Ishikawa (cell line): ENCODE measurements around the gene ZNF132.

Experiments used
- CEBPB ChIP-seq: IDR thresholded peaks from 2 replicates; pipeline ENCODE4 v1.6.1; 2012
- CREB1 ChIP-seq: IDR thresholded peaks from 2 replicates; pipeline ENCODE4 v1.6.1; 2012; ENCODE audit warnings: low read depth
- EGR1 ChIP-seq: IDR thresholded peaks from 2 replicates; pipeline ENCODE4 v1.6.1; 2012
- EP300 ChIP-seq: IDR thresholded peaks from 2 replicates; pipeline ENCODE4 v1.6.1; 2012; ENCODE audit warnings: borderline replicate concordance
- FOXM1 ChIP-seq: IDR thresholded peaks from 2 replicates; pipeline ENCODE4 v1.6.1; 2012; ENCODE audit warnings: low read depth, borderline replicate concordance
- MAX ChIP-seq: IDR thresholded peaks from 2 replicates; pipeline ENCODE4 v1.6.1; 2012
- NFIC ChIP-seq: IDR thresholded peaks from 2 replicates; pipeline ENCODE4 v1.6.1; 2012
- RAD21 ChIP-seq: IDR thresholded peaks from 2 replicates; pipeline ENCODE4 v1.6.1; 2012; ENCODE audit warnings: low read depth
- REST ChIP-seq: IDR thresholded peaks from 2 replicates; pipeline ENCODE4 v1.6.1; 2012; ENCODE audit warnings: low read depth, mild to moderate bottlenecking
- TAF1 ChIP-seq: IDR thresholded peaks from 2 replicates; pipeline ENCODE4 v1.6.1; 2012; ENCODE audit warnings: low read depth, mild to moderate bottlenecking
- TCF12 ChIP-seq: IDR thresholded peaks from 2 replicates; pipeline ENCODE4 v1.6.1; 2012; ENCODE audit warnings: low read depth
- TEAD4 ChIP-seq: IDR thresholded peaks from 2 replicates; pipeline ENCODE4 v1.6.1; 2012
- USF1 ChIP-seq: IDR thresholded peaks from 2 replicates; pipeline ENCODE4 v1.6.1; 2012
- YY1 ChIP-seq: IDR thresholded peaks from 2 replicates; pipeline ENCODE4 v1.6.1; 2012; ENCODE audit warnings: low read depth
- ZBTB7A ChIP-seq: IDR thresholded peaks from 2 replicates; pipeline ENCODE4 v1.6.1; 2012; ENCODE audit warnings: low read depth

Gene ZNF132

GRCh38 chr19:58479736-58480480 lies 40.0 kb upstream of the ZNF132 start:
- TF ChIP-seq USF1 (no peak), TEAD4 (no peak), REST (no peak), NFIC (no peak), ZBTB7A (no peak), CEBPB (no peak), EP300 (no peak), CREB1 (no peak), YY1 (no peak), MAX (no peak), TCF12 (no peak), EGR1 (no peak)

- no peak for TF ChIP-seq ZBTB7A
- no peak for TF ChIP-seq MAX
- TF ChIP-seq CREB1 = no peak
- no peak for TF ChIP-seq EP300
- no peak for TF ChIP-seq CEBPB
- no peak for TF ChIP-seq REST
Measured at GRCh38 chr19:58479303-58479702, 39.4 kb upstream of the ZNF132 start.

GRCh38 chr19:58477871-58478270 lies 37.9 kb upstream of the ZNF132 start:
- TF ChIP-seq NFIC (no peak), CEBPB (no peak)

GRCh38 chr19:58477130-58477529 lies 37.2 kb upstream of the ZNF132 start:
- TF ChIP-seq FOXM1 (no peak), TCF12 (no peak), EGR1 (no peak), MAX (no peak), TAF1 (no peak), ZBTB7A (no peak), EP300 (no peak), YY1 (no peak), TEAD4 (no peak), NFIC (no peak), CEBPB (no peak), REST (no peak), USF1 (no peak)

- TF ChIP-seq RAD21 (no peak), FOXM1 (no peak), TEAD4 (no peak), TAF1 (no peak), USF1 (no peak), EP300 (no peak), TCF12 (no peak), CREB1 (no peak), REST (no peak), EGR1 (no peak), YY1 (no peak), CEBPB (no peak), ZBTB7A (no peak), MAX (no peak), NFIC (no peak)
Measured at GRCh38 chr19:58476498-58477015, 36.6 kb upstream of the ZNF132 start.
